Duodenal mucosa (tissue), 2 donors: ENCODE measurements around the gene TSN.
A peak's percentile ranks its signal among the peaks of the same experiment; 100 is the strongest.
"Not testable (repeated sequence)": the region's sequence is repeated elsewhere in the genome, so short reads cannot be mapped to it uniquely, and the experiment has no call there.

Experiments used
- H3K27ac ChIP-seq: one replicate; pipeline ENCODE4 v1.7.0; 2013; ENCODE audit warnings: low read depth, low read length
- H3K27me3 ChIP-seq, 2 donors: one replicate each; pipeline ENCODE4 v1.7.0; 2013; ENCODE audit warnings: low read length in 2 of 2, control low read depth in 1 of 2; ENCODE audit not compliant: insufficient read depth in 2 of 2, control insufficient read depth in 1 of 2
- H3K36me3 ChIP-seq, 2 donors: one replicate each; pipeline ENCODE4 v1.7.0; 2013; ENCODE audit warnings: low read length in 2 of 2, control low read depth in 1 of 2; ENCODE audit not compliant: insufficient read depth in 2 of 2, control insufficient read depth in 1 of 2
- H3K4me1 ChIP-seq, 2 donors: one replicate each; pipeline ENCODE4 v1.7.0; 2013; ENCODE audit warnings: low read length in 2 of 2, control low read depth in 1 of 2; ENCODE audit not compliant: insufficient read depth in 2 of 2, control insufficient read depth in 1 of 2
- H3K4me3 ChIP-seq, 2 donors: one replicate each; pipeline ENCODE4 v1.7.0; 2013; ENCODE audit warnings: low read length in 2 of 2, low read depth in 1 of 2
- H3K9ac ChIP-seq, 2 donors: one replicate each; pipeline ENCODE4 v1.7.0; 2013; ENCODE audit warnings: low read length in 2 of 2, low read depth in 1 of 2
- H3K9me3 ChIP-seq, 2 donors: one replicate each; pipeline ENCODE4 v1.7.0; 2013; ENCODE audit warnings: low read length in 2 of 2, control low read depth in 1 of 2; ENCODE audit not compliant: control insufficient read depth in 1 of 2

The TSN gene

DNA sequence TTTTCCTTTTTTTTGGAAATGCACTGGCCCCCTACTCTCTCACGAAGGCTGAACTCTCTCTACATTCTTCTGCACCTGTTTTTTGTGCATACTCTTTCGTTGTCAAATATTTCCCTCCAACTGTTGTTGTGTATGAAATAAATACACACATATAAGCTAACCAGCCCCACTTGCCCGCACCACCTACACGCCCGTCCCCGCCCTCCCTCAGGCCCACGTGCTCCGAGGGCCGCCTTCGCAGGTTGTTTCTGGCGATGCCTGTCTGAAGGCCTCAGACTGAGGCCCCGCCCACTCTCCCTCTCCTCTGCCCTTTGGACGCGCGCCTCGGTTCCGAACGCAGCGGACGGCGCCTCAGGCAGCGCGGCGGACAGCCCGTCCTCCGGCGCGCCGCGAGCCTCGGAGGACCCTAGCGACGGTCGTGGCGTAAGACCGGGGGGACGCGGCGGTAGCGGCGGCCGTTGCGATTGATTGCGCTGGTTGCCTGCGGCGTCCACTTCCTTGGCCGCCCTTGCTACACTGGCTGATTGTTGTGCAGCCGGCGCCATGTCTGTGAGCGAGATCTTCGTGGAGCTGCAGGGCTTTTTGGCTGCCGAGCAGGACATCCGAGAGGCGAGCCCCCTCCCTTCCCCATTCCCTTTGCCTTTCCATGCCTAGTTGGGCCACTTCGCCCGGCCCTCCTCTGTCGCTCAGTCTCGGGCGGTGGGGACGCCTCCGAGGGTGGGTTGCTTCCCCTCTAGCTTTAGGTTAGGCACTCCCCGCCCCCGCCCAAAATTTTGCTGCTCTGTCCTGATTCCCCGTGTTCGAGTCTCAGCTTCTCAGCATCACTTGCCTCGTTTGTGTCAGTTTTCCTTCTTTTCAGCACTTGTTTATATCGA, at the start of gene TSN:
Gene TSN (plus strand): TSS at position 415 of the 875 bp plus-strand sequence. CDS start 129 bp downstream, at position 544.
- H3K9me3 ChIP-seq = no peaks in the 10 kb centered on the region
- no peak within 1 kb of the TSS for H3K27ac ChIP-seq
- no peaks in the 10 kb centered on the region for H3K27me3 ChIP-seq
- peak within 1 kb of the TSS; percentile 99 to 100 for H3K4me3 ChIP-seq
- H3K9ac ChIP-seq = peak within 1 kb of the TSS; percentile 89 to 96
- peaks cover 8 to 11% of the 10 kb centered on the region in 2 donors for H3K36me3 ChIP-seq
- peaks cover 7 to 15% of the 10 kb centered on the region in 2 donors for H3K4me1 ChIP-seq

DNA sequence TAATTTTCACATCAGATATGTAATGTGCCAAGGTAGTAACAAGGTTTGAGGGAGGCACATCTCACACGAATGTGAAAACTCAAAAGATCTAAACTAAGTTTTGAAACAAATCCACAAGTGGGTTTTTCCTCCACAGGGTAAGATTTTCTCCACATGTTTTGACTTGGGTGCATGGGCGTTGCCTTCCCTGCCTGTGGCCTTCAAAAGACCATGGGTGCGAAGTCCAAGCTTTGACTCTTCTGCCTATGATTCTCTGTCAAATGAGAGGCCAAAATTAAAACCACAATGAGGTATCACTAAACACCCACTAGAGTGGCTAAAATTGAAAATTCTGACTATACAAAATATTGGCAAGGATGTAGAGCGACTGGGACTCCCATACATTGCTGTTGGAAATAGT, 49.5 kb upstream of the TSN start:
- Histone ChIP-seq H3K9me3 (no peaks in the 10 kb centered on the region), H3K27ac (no peak overlapping the region), H3K4me3 (no peak overlapping the region), H3K9ac (no peak overlapping the region), H3K4me1 (peaks cover 13% of the 10 kb centered on the region in 2 donors), H3K27me3 (no peaks in the 10 kb centered on the region), H3K36me3 (no peaks in the 10 kb centered on the region)

DNA sequence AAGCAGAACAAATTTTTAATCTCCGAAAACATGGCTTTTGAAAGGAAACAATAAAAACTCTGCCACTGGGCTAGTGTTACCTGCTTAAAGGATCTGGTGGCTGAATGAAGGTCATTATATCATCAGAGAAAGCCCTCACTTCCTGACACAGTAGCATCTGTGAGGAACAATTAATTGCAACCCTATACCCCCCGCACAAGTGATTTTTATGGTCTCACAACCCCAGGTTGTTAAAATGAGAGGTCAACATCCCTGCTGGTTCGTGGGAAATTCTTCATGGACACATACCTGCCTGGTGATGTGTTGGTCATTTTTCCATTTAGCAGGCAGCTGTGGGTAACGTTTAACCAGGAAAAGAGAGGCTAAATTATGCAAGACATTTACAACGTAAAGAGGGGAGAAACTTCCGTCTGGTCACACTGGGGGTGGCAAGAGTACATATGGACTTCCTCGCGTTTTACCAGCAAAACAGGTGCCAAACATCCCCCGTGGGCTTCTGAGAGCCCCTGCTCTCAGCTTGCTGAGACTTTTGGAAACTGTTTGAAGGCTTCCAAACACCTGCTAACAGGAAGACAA, 48.0 kb upstream of the TSN start:
- Histone ChIP-seq H3K27ac (no peak overlapping the region), H3K27me3 (no peaks in the 10 kb centered on the region), H3K4me3 (peak overlapping the region; percentile 26 to 50), H3K36me3 (no peaks in the 10 kb centered on the region), H3K4me1 (peaks cover 9 to 13% of the 10 kb centered on the region in 2 donors), H3K9me3 (no peaks in the 10 kb centered on the region), H3K9ac (peak overlapping the region in 1 of 2 donors; percentile 32)

DNA sequence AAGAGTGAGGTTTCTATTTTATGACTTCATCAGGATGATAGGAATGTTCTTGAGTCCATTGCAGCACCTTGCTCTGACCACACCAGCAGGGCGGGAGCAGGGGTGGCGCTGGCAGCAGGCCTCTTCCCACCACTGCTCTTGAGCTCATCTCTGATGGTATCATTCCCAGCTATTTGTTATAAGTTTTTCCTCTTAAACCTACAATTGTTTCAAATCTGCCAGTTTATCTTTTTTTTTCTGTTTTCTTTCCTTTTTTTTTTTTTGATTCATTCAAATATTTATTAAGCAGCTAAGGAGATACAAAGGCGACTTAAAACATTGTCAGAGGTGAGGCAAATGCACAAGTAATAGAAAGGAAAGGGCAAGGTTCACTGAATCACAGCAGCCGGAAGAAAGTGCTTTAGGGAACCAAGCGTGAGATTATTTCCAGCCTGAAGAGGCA, 47.5 kb upstream of the TSN start:
- Histone ChIP-seq H3K27ac (no peak overlapping the region), H3K4me1 (peaks cover 9 to 13% of the 10 kb centered on the region in 2 donors), H3K9me3 (no peaks in the 10 kb centered on the region), H3K9ac (no peak overlapping the region), H3K4me3 (peak overlapping the region; percentile 50 to 54), H3K27me3 (no peaks in the 10 kb centered on the region), H3K36me3 (no peaks in the 10 kb centered on the region)

DNA sequence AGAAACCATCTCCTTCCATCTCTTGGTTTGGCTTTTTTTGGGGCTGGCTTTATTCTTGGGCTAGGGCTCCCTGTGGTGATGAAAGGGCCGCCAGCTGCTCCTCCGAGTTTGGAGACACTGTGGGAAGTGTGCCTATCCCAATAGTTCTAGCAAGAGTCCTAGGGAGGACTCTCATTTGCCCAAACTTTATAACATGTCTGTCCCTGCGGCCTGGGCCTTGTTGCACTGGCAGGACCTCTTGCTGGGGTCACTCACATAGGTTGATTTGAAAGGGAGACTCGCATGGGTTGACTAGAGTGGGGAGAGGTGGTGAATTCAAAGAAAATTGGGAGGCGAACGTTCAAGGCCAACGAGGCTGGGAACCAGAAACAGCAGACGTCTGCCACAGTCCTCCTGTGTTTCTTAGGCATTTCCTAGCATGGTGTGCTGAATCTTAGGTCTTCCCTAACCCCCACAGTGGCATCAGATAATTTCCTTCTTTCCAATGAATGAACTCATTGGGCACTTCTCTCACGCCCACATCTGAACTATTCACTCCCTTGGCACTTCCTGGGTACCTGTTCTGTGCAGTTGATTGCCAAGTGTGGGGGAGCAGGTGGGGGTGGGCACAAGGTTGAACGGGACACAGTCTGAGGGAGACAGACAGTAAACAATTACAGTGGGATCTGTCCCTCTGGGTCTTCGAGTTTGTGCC, 45.5 kb upstream of the TSN start:
- no peak overlapping the region for H3K9ac ChIP-seq
- no peaks in the 10 kb centered on the region for H3K27me3 ChIP-seq
- H3K4me1 ChIP-seq = peaks cover 9 to 13% of the 10 kb centered on the region in 2 donors
- H3K9me3 ChIP-seq = no peaks in the 10 kb centered on the region
- H3K27ac ChIP-seq = no peak overlapping the region
- H3K4me3 ChIP-seq = no peak overlapping the region
- no peaks in the 10 kb centered on the region for H3K36me3 ChIP-seq

DNA sequence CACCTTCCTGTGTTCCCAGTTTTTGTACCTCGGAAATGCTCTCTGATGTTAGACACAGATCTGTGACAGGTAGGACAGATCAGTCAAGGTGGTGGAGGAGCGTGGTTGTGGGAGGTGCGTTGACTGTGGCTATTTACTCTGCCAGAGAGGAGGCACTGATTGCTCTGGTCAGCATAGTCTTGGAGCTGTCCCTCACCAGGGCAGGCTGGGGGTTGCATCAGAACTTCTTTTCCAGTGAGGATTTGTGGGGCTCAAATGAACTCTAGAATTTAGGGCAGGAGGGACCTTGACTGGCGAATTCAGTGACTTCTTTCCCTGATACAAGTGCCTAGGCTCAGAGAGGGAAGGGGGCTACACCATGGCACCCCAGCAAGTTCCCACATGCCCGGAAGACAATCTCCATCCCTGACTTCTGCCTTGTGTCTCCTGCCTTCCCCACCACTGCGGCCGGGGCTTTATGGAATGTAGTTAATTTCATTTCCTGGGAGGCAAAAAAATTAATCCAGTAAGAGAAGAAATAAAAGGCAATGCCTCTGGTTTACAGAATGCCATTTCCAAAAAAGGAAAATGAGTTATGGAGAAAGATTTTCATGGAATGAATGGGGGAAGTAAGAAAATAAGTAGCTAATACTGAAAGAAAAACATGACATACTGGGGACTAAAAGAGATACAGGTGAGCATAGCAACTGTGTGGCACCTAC, 44.8 kb upstream of the TSN start:
- H3K27me3 ChIP-seq = no peaks in the 10 kb centered on the region
- peaks cover 9 to 13% of the 10 kb centered on the region in 2 donors for H3K4me1 ChIP-seq
- no peak overlapping the region for H3K4me3 ChIP-seq
- no peaks in the 10 kb centered on the region for H3K9me3 ChIP-seq
- no peak overlapping the region for H3K9ac ChIP-seq
- no peak overlapping the region for H3K27ac ChIP-seq
- H3K36me3 ChIP-seq = no peaks in the 10 kb centered on the region

DNA sequence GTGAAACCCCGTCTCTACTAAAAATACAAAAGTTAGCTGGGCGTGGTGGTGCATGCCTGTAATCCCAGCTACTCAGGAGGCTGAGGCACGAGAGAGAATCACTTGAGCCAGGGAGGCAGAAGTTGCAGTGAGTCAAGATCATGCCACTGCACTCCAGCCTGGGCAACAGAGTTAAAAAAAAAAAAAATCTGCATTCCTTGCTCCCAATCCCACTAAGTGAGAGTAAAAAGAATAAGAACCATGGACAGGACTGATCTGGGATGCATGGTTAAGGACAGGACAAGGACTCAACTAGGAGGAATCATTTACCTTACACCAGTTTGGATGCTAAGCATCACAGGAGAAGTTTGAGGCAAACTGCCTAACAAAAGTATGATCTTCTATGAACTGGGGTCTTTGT, 44.0 kb upstream of the TSN start:
- not testable (repeated sequence) for H3K27ac ChIP-seq, H3K9ac ChIP-seq, H3K27me3 ChIP-seq, H3K4me3 ChIP-seq, H3K36me3 ChIP-seq, H3K9me3 ChIP-seq
- peaks cover 9 to 13% of the 10 kb centered on the region in 2 donors for H3K4me1 ChIP-seq

DNA sequence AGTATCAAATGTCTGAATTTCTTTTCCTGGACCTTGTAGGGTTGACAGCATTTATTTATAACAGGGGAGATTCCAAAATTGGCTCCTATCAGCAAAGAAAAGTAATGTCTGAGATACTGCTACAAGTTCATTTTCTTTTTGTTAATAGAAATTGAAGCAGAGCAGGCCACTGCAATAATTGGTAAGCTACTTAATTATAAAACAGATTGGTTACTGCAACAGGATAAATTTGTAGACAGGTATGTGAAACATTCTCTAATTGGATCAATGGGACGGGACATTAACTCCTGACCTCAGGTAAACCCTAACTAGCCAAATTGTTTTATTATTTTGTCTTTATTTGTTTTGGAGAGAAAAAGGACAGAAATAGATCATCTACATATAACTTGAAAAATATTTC, 39.3 kb upstream of the TSN start:
- no peak overlapping the region for H3K27ac ChIP-seq
- no peaks in the 10 kb centered on the region for H3K36me3 ChIP-seq
- no peak overlapping the region for H3K4me3 ChIP-seq
- H3K4me1 ChIP-seq = no peaks in the 10 kb centered on the region
- no peaks in the 10 kb centered on the region for H3K9me3 ChIP-seq
- H3K9ac ChIP-seq = no peak overlapping the region
- no peaks in the 10 kb centered on the region for H3K27me3 ChIP-seq

DNA sequence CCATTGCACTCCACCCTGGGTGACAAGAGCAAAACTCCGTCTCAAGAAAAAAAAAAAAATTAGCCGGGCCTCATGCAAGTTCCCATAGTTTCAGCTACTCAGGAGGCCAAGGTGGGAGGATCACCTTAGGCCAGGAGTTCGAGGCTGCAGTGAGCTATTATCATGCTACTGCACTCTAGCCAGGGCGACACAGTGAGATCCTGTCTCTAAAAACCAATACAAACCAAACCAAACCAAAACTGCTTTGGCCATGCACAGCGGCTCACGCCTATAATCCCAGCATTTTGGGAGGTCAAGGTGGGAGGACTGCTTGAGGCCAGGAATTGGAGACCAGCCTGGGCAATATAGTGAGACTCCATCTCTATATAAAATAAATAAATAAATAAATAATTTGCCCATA, 37.9 kb upstream of the TSN start:
- Histone ChIP-seq H3K27me3 (no peaks in the 10 kb centered on the region), H3K36me3 (no peaks in the 10 kb centered on the region), H3K9me3 (no peaks in the 10 kb centered on the region), H3K27ac (no peak overlapping the region), H3K4me1 (no peaks in the 10 kb centered on the region), H3K4me3 (no peak overlapping the region), H3K9ac (no peak overlapping the region)
